GM12878 (cell line): ENCODE data around the gene TUBGCP2. TPM values are rescaled to one million over a fixed set of nuclear protein-coding genes. Genes with fewer than 3 reads are reported as not detected.

Experiments used
- ATAC-seq: fragments of 200-7000 bp; cut with Tn5 transposase; 3 replicates; pipeline ENCODE4 v1.9.1; 2020; ENCODE audit warnings: mild to moderate bottlenecking, moderate library complexity
- BruUV-seq: library from RNA; stranded (reverse); fragments of 400-500 nt; replicated peaks from 2 replicates; lab custom pipeline; 2021; lab: Mats Ljungman, UMichigan
- CTCF ChIA-PET: fragments of 300-600 bp; sonication (Branson Sonifier 250); formaldehyde crosslinking; extraction: SDS; loops from one replicate; lab custom pipeline; 2021; ENCODE audit warnings: inconsistent platforms; lab: Yijun Ruan, JAX
- POLR2A ChIA-PET: fragments of 350-600 bp; formaldehyde crosslinking; extraction: SDS; loops from one replicate; lab custom pipeline; 2021; ENCODE audit warnings: inconsistent platforms; lab: Charles Lee
- RAD21 ChIA-PET: fragments of 300-600 bp; sonication (Branson Sonifier 250); formaldehyde crosslinking; loops from one replicate; lab custom pipeline; 2023; ENCODE audit warnings: antibody characterized with exemption; ENCODE audit not compliant: unreplicated experiment; lab: Charles Lee
- SMC1A ChIA-PET: fragments of 300-600 bp; sonication (Branson Sonifier 250); formaldehyde crosslinking; loops from one replicate; lab custom pipeline; 2023; ENCODE audit not compliant: unreplicated experiment, uncharacterized antibody; lab: Charles Lee
- DNase-seq: peaks from one replicate; pipeline ENCODE4 v3.0.0-alpha.2; 2011; ENCODE audit warnings: low read depth, low spot score
- FAIRE-seq: peaks from 3 replicates; lab custom pipeline; 2011; peaks lifted over from hg19 to GRCh38; lab: Jason Lieb, UNC
- H2AFZ ChIP-seq: 2 replicates; pipeline ENCODE4 v1.6.0; 2011; ENCODE audit warnings: low read depth, low read length, control low read depth; ENCODE audit not compliant: control insufficient read depth
- H3K27ac ChIP-seq: 2 replicates; pipeline ENCODE4 v1.5.1; 2011; ENCODE audit warnings: control low read depth; ENCODE audit not compliant: control insufficient read depth, insufficient read depth
- H3K27me3 ChIP-seq, 2 experiments: replicated peaks in 1 of 2; 2 replicates each; pipeline versions ENCODE4 v1.6.0 to v1.6.1; 2011; ENCODE audit warnings: low read length in 1 of 2; ENCODE audit not compliant: control insufficient read depth in 2 of 2, insufficient read depth in 2 of 2
- H3K36me3 ChIP-seq, 2 experiments: 2 replicates each; pipeline ENCODE4 v1.5.1; 2011; ENCODE audit warnings: low read length in 1 of 2; ENCODE audit not compliant: control insufficient read depth in 2 of 2, insufficient read depth in 2 of 2
- H3K4me1 ChIP-seq: 2 replicates; pipeline ENCODE4 v1.6.1; 2011; ENCODE audit warnings: mild to moderate bottlenecking, low read length, moderate library complexity, mixed read lengths; ENCODE audit not compliant: control insufficient read depth, insufficient read depth
- H3K4me2 ChIP-seq: 2 replicates; pipeline ENCODE4 v1.6.0; 2011; ENCODE audit warnings: control low read depth; ENCODE audit not compliant: control insufficient read depth, insufficient read depth
- H3K4me3 ChIP-seq: fragments of 200-600 bp; sonication (generic); 2 replicates; pipeline ENCODE4 v1.5.1; 2016
- H3K79me2 ChIP-seq: 2 replicates; pipeline ENCODE4 v1.6.0; 2011; ENCODE audit warnings: low read length; ENCODE audit not compliant: control insufficient read depth, insufficient read depth
- H3K9ac ChIP-seq: 2 replicates; pipeline ENCODE4 v1.8.0; 2011; ENCODE audit warnings: low read length, control low read depth, mixed read lengths; ENCODE audit not compliant: control insufficient read depth, insufficient read depth
- H3K9me3 ChIP-seq: replicated peaks from 3 replicates; pipeline ENCODE4 v1.5.1; 2011; ENCODE audit warnings: mild to moderate bottlenecking, low read length; ENCODE audit not compliant: control insufficient read depth, insufficient read depth
- H4K20me1 ChIP-seq: 2 replicates; pipeline ENCODE4 v1.6.0; 2011; ENCODE audit not compliant: control insufficient read depth, insufficient read depth
- BACH1 ChIP-seq: fragments of 450-650 bp; IDR thresholded peaks from 2 replicates; pipeline ENCODE4 v1.6.1; 2017; ENCODE audit warnings: mild to moderate bottlenecking, borderline replicate concordance
- BCL3 ChIP-seq: IDR thresholded peaks from 2 replicates; pipeline ENCODE4 v1.6.1; 2011; ENCODE audit warnings: borderline replicate concordance, low read depth, mild to moderate bottlenecking, moderate library complexity, low read length; ENCODE audit not compliant: insufficient read depth, poor library complexity, severe bottlenecking
- CHD2 ChIP-seq: IDR thresholded peaks from 2 replicates; pipeline ENCODE4 v1.6.1; 2011; ENCODE audit warnings: low read depth, low read length, improper control_type of control experiment, borderline replicate concordance
- EZH2 ChIP-seq: IDR thresholded peaks from 2 replicates; pipeline ENCODE4 v1.6.1; 2012; ENCODE audit warnings: low read depth, mild to moderate bottlenecking, control low read depth, inconsistent platforms, low read length, borderline replicate concordance; ENCODE audit not compliant: control insufficient read depth
- IRF5 ChIP-seq: fragments of 450-650 bp; IDR thresholded peaks from 2 replicates; pipeline ENCODE4 v1.6.1; 2017; ENCODE audit warnings: borderline replicate concordance
- POLR2A ChIP-seq: IDR thresholded peaks from 2 replicates; pipeline ENCODE4 v1.6.1; 2011; ENCODE audit warnings: low read depth, mild to moderate bottlenecking, low read length
- TARDBP ChIP-seq: IDR thresholded peaks from 2 replicates; pipeline ENCODE4 v1.6.1; 2016; ENCODE audit warnings: borderline replicate concordance
- TCF7 ChIP-seq: IDR thresholded peaks from 2 replicates; pipeline ENCODE4 v1.6.1; 2014; ENCODE audit warnings: antibody characterized with exemption, borderline replicate concordance
- ZNF274 ChIP-seq: IDR thresholded peaks from one replicate; pipeline ENCODE4 v1.8.0; 2011; ENCODE audit not compliant: insufficient read length, insufficient read depth
- WGBS: methylation state at CpG from one replicate; pipeline ENCODE4 v1.1.6; 2016; ENCODE audit warnings: low lambda C conversion rate; ENCODE audit not compliant: insufficient replicate concordance, insufficient coverage; ENCODE audit errors: missing lambda C conversion rate; 5-methylcytosine and 5-hydroxymethylcytosine counted together
- in situ Hi-C: fragments of 300-500 bp; cut with MboI; formaldehyde crosslinking; loops from 9 replicates; pipeline ENCODE4 v1.14.3; 2018; ENCODE audit warnings: mixed read lengths
- intact Hi-C: fragments of 100-400 bp; cut with micrococcal nuclease; formaldehyde crosslinking; loops from one replicate; pipeline ENCODE4 v1.14.2; 2022; ENCODE audit not compliant: unreplicated experiment
- polyA plus RNA-seq, 11 experiments: library from polyadenylated mRNA; depleted of rRNA in 4 of 11; unstranded in 6 of 11; stranded (reverse) in 5 of 11; fragments of >200 nt; fragmentation: Nextera tagmentation in 4 of 11; fragmentation: Illumina TruSeq in 1 of 11; extraction: Ambion mirVana in 4 of 11; extraction: Trizol in 1 of 11; gene quantifications; 1 replicate in 1 of 11; 2 replicates in 10 of 11; pipeline versions ENCODE4 v1.2.1 to v1.2.3, GENCODE V29; 2011 to 2016; ENCODE audit warnings: inconsistent platforms in 2 of 11, missing spikeins in 2 of 11, low read depth in 1 of 11
- total RNA-seq, 4 experiments: library from RNA; depleted of rRNA in 3 of 4; stranded (reverse); fragments of >200 nt in 3 of 4; fragmentation: Illumina TruSeq in 1 of 4; extraction: Trizol in 1 of 4; gene quantifications; 2 replicates each; pipeline versions ENCODE4 v1.2.1 to v1.2.3, GENCODE V29; 2013 to 2021

TUBGCP2 gene
- total and polyA plus RNA-seq, 10 of the 15 experiments (the other 5 are each of a cell fraction or from before 2014, with no cell fraction given), result 4.8 to 47.1 (median 34.7) TPM

- ChIA-PET POLR2A (no interaction called here), RAD21 (no interaction called here), CTCF (no interaction called here), SMC1A (no interaction called here)
- Histone ChIP-seq H3K4me1 (no peaks in the 10 kb centered on the region), H3K27ac (no peak overlapping the region), H4K20me1 (no peaks in the 10 kb centered on the region), H3K36me3 (no peaks in the 10 kb centered on the region), H2AFZ (no peak overlapping the region), H3K9ac (no peak overlapping the region), H3K9me3 (no peaks in the 10 kb centered on the region), H3K4me2 (no peak overlapping the region), H3K27me3 (no peaks in the 10 kb centered on the region; a peak in 1 of 4 replicates), H3K4me3 (no peak overlapping the region), H3K79me2 (no peaks in the 10 kb centered on the region)
- 40% methylated on average over 9 of the region's 9 CpGs for WGBS
- no peak for FAIRE-seq
- BruUV-seq, result no TSS peak
- DNase-seq, result no peak
- ATAC-seq, result no peak
- peak; percentile 26; the same call in 1 of the 2 replicates for TF ChIP-seq POLR2A
- TF ChIP-seq EZH2, result no peak
- intact Hi-C loops, result no loop called here
- in situ Hi-C loops, result no loop called here
Observed at GRCh38 chr10:133349577-133350011, 40.9 kb upstream of the TUBGCP2 start.

GRCh38 chr10:133349160-133349568, 40.5 kb upstream of the TUBGCP2 start:
- H3K4me1 ChIP-seq, result no peaks in the 10 kb centered on the region
- no peaks in the 10 kb centered on the region for H4K20me1 ChIP-seq
- in situ Hi-C loops, result no loop called here
- no peaks in the 10 kb centered on the region; a peak in 1 of 4 replicates for H3K27me3 ChIP-seq
- POLR2A ChIA-PET, result no interaction called here
- DNase-seq, result no peak
- FAIRE-seq, result no peak
- RAD21 ChIA-PET, result no interaction called here
- no TSS peak for BruUV-seq
- no peaks in the 10 kb centered on the region for H3K9me3 ChIP-seq
- 81% methylated on average over 8 of the region's 8 CpGs for WGBS
- no peak for ATAC-seq
- no peak overlapping the region for H2AFZ ChIP-seq
- SMC1A ChIA-PET, result no interaction called here
- H3K36me3 ChIP-seq, result no peaks in the 10 kb centered on the region
- no peak overlapping the region for H3K4me3 ChIP-seq
- H3K79me2 ChIP-seq, result no peaks in the 10 kb centered on the region
- H3K27ac ChIP-seq, result no peak overlapping the region
- no peak overlapping the region for H3K4me2 ChIP-seq
- H3K9ac ChIP-seq, result no peak overlapping the region
- intact Hi-C loops, result no loop called here
- no peak for TF ChIP-seq IRF5
- TF ChIP-seq TARDBP, result peak; percentile 64
- TF ChIP-seq POLR2A, result peak; percentile 66
- TF ChIP-seq CHD2, result no peak
- TF ChIP-seq TCF7, result no peak
- TF ChIP-seq BCL3, result peak; percentile 8
- no peak for TF ChIP-seq ZNF274
- TF ChIP-seq BACH1, result no peak
- CTCF ChIA-PET, result no interaction called here
